Epithelial cell of proximal tubule (primary cell): Measurements from ENCODE around the gene SIRPG. TPM values are rescaled to one million over a fixed set of nuclear protein-coding genes. Genes with fewer than 3 reads are reported as not detected.
"Not testable (repeated sequence)": the region's sequence is repeated elsewhere in the genome, so short reads cannot be mapped to it uniquely, and the experiment has no call there.

Experiments used
- DNase-seq: peaks from one replicate; pipeline ENCODE4 v3.0.0-alpha.2; 2011; ENCODE audit warnings: low read depth
- H3K4me3 ChIP-seq: 2 replicates; pipeline ENCODE4 v1.5.1; 2011; ENCODE audit warnings: low read depth, mild to moderate bottlenecking, low read length
- CTCF ChIP-seq: conservative IDR thresholded peaks from 2 replicates; pipeline ENCODE4 v1.5.1; 2012; ENCODE audit warnings: low read depth, mild to moderate bottlenecking, low read length
- total RNA-seq: library from RNA; depleted of rRNA; stranded (reverse); fragments of >200 nt; gene quantifications from 2 replicates; pipeline ENCODE4 v1.2.3, GENCODE V29; 2015

Gene SIRPG
- total RNA-seq = not detected in 2 replicates

GRCh38 chr20:1657556-1658334, at the start of gene SIRPG:
TSS of gene SIRPG (minus strand) at chr20:1657779. CDS start at chr20:1657714, 65 bp downstream.
- TF ChIP-seq CTCF = no peak
- DNase-seq = no peak
- H3K4me3 ChIP-seq = no peak within 1 kb of the TSS

GRCh38 chr20:1706887-1707286, 49.3 kb upstream of the SIRPG start:
- DNase-seq, H3K4me3 ChIP-seq: not testable (repeated sequence)

GRCh38 chr20:1706079-1706478, 48.5 kb upstream of the SIRPG start:
- no peak for TF ChIP-seq CTCF
- DNase-seq = no peak
- H3K4me3 ChIP-seq = no peak overlapping the region

GRCh38 chr20:1702855-1703254, 45.3 kb upstream of the SIRPG start:
- no peak for TF ChIP-seq CTCF
- DNase-seq = no peak

GRCh38 chr20:1702328-1702727, 44.7 kb upstream of the SIRPG start:
- H3K4me3 ChIP-seq = no peak overlapping the region
- DNase-seq = no peak
- TF ChIP-seq CTCF = no peak

More at GRCh38 chr20:1702855-1703254, 45.3 kb upstream of the SIRPG start:
- no peak overlapping the region for H3K4me3 ChIP-seq

GRCh38 chr20:1700990-1701389, 43.4 kb upstream of the SIRPG start:
- no peak for TF ChIP-seq CTCF
- no peak overlapping the region for H3K4me3 ChIP-seq
- no peak for DNase-seq

- no peak overlapping the region for H3K4me3 ChIP-seq
- no peak for DNase-seq
- TF ChIP-seq CTCF = no peak
These were observed 40.0 kb upstream of the SIRPG start for GRCh38 chr20:1697592-1697991.
